GM23338 (cell line): ENCODE measurements around the gene MYO1A. TPM values are rescaled to one million over a fixed set of nuclear protein-coding genes. Genes with fewer than 3 reads are reported as not detected.

Source experiments
- ATAC-seq: fragments of 200-7000 bp; cut with Tn5 transposase; 3 replicates; pipeline ENCODE4 v1.9.1; 2020
- DNase-seq: peaks from one replicate; pipeline ENCODE4 v3.0.0-alpha.2; 2015; ENCODE audit warnings: low spot score
- H2AFZ ChIP-seq: fragments of 200-600 bp; sonication (generic); 2 replicates; pipeline ENCODE4 v1.8.0; 2016; ENCODE audit warnings: antibody characterized with exemption, mild to moderate bottlenecking, moderate library complexity
- H3F3A ChIP-seq: fragments of 200-600 bp; sonication (generic); replicated peaks from 2 replicates; pipeline ENCODE4 v1.8.0; 2017; ENCODE audit warnings: antibody characterized with exemption, mixed run types, low read depth
- H3K27ac ChIP-seq: fragments of 200-600 bp; sonication (generic); 2 replicates; pipeline ENCODE4 v1.6.1; 2016; ENCODE audit warnings: low read depth
- H3K27me3 ChIP-seq: fragments of 200-600 bp; sonication (generic); 2 replicates; pipeline ENCODE4 v1.8.0; 2016; ENCODE audit warnings: mild to moderate bottlenecking, mixed run types, moderate library complexity; ENCODE audit not compliant: insufficient read depth
- H3K36me3 ChIP-seq: fragments of 200-600 bp; sonication (generic); 2 replicates; pipeline ENCODE4 v1.8.0; 2016; ENCODE audit warnings: mild to moderate bottlenecking; ENCODE audit not compliant: insufficient read depth
- H3K4me1 ChIP-seq: fragments of 200-600 bp; sonication (generic); 2 replicates; pipeline ENCODE4 v1.8.0; 2016; ENCODE audit warnings: mild to moderate bottlenecking, moderate library complexity; ENCODE audit not compliant: insufficient read depth
- H3K4me2 ChIP-seq: fragments of 200-600 bp; sonication (generic); 2 replicates; pipeline ENCODE4 v1.7.1; 2017; ENCODE audit warnings: mixed run types
- H3K4me3 ChIP-seq: fragments of 200-600 bp; sonication (generic); 2 replicates; pipeline ENCODE4 v1.6.1; 2016; ENCODE audit warnings: mixed run types
- H3K79me2 ChIP-seq: fragments of 200-600 bp; sonication (generic); replicated peaks from 2 replicates; pipeline ENCODE4 v1.8.0; 2017; ENCODE audit warnings: mild to moderate bottlenecking; ENCODE audit not compliant: insufficient read depth
- H3K9me2 ChIP-seq: fragments of 200-600 bp; sonication (generic); 2 replicates; pipeline ENCODE4 v1.8.0; 2017; ENCODE audit not compliant: insufficient read depth
- H4K20me1 ChIP-seq: fragments of 200-600 bp; sonication (generic); replicated peaks from 2 replicates; pipeline ENCODE4 v1.8.0; 2017; ENCODE audit warnings: mild to moderate bottlenecking; ENCODE audit not compliant: insufficient read depth
- H3K27ac Mint-ChIP-seq: 2 replicates; pipeline ENCODE4 v1.8.0; 2020; ENCODE audit warnings: inconsistent platforms, mild to moderate bottlenecking, moderate library complexity, mixed read lengths
- H3K27me3 Mint-ChIP-seq: 3 replicates; pipeline ENCODE4 v1.8.0; 2022; ENCODE audit warnings: low read depth, mild to moderate bottlenecking, moderate library complexity, mixed read lengths, inconsistent platforms; ENCODE audit not compliant: insufficient read depth, poor library complexity
- H3K36me3 Mint-ChIP-seq: 3 replicates; pipeline ENCODE4 v1.8.0; 2021; ENCODE audit warnings: low read depth, mild to moderate bottlenecking, inconsistent platforms, moderate library complexity, mixed read lengths
- H3K4me1 Mint-ChIP-seq: 3 replicates; pipeline ENCODE4 v1.8.0; 2020; ENCODE audit warnings: mild to moderate bottlenecking, inconsistent platforms, mixed read lengths
- H3K4me3 Mint-ChIP-seq: 3 replicates; pipeline ENCODE4 v1.8.0; 2021; ENCODE audit warnings: moderate library complexity, mild to moderate bottlenecking, inconsistent platforms, mixed read lengths
- H3K9me3 Mint-ChIP-seq: 3 replicates; pipeline ENCODE4 v1.8.0; 2020; ENCODE audit warnings: moderate library complexity, mild to moderate bottlenecking, inconsistent platforms, mixed read lengths
- CREB1 ChIP-seq: fragments of 250-450 bp; sonication (Bioruptor Pico); IDR thresholded peaks from 2 replicates; pipeline ENCODE4 v1.5.0; 2020; ENCODE audit warnings: low read depth, mild to moderate bottlenecking, moderate library complexity
- EZH2 ChIP-seq: fragments of 200-600 bp; sonication (generic); IDR thresholded peaks from one replicate; pipeline ENCODE4 v1.8.0; 2017; ENCODE audit warnings: antibody characterized with exemption, mild to moderate bottlenecking, low read depth; ENCODE audit not compliant: unreplicated experiment
- EZH2phosphoT487 ChIP-seq: fragments of 200-600 bp; sonication (generic); IDR thresholded peaks from one replicate; pipeline ENCODE4 v1.8.1; 2018; ENCODE audit warnings: antibody characterized with exemption; ENCODE audit not compliant: unreplicated experiment
- JUNB ChIP-seq: IDR thresholded peaks from one replicate; pipeline ENCODE4 v1.6.1; 2016; ENCODE audit warnings: antibody characterized with exemption; ENCODE audit not compliant: unreplicated experiment
- NANOG ChIP-seq: IDR thresholded peaks from 2 replicates; pipeline ENCODE4 v1.6.1; 2016; ENCODE audit warnings: antibody characterized with exemption, borderline replicate concordance
- POLR2AphosphoS5 ChIP-seq: IDR thresholded peaks from 2 replicates; pipeline ENCODE4 v1.6.1; 2016; ENCODE audit warnings: antibody characterized with exemption, low read depth
- STAT1 ChIP-seq: IDR thresholded peaks from one replicate; pipeline ENCODE4 v1.6.1; 2016; ENCODE audit warnings: antibody characterized with exemption; ENCODE audit not compliant: unreplicated experiment
- ZNF114 ChIP-seq: fragments of 250-450 bp; sonication (Bioruptor Pico); IDR thresholded peaks from 2 replicates; pipeline ENCODE4 v1.5.0; 2020; ENCODE audit warnings: mild to moderate bottlenecking, moderate library complexity
- ZNF331 ChIP-seq: fragments of 250-450 bp; sonication (Bioruptor Pico); IDR thresholded peaks from 2 replicates; pipeline ENCODE4 v1.5.0; 2020; ENCODE audit warnings: low read depth, mild to moderate bottlenecking, moderate library complexity
- polyA plus RNA-seq: library from polyadenylated mRNA; unstranded; fragments of >200 nt; fragmentation: Nextera tagmentation; extraction: Ambion mirVana; gene quantifications from 2 replicates; pipeline ENCODE4 v1.2.1, GENCODE V29; 2016
- total RNA-seq: library from RNA; depleted of rRNA; stranded (reverse); fragments of >200 nt; shearing (Covaris generic); gene quantifications from 2 replicates; pipeline ENCODE4 v1.2.3, GENCODE V29; 2014
- TF ChIP-seq, protein P1 (sequence below), 2 experiments: fragments of 200-600 bp in 1 of 2; sonication (generic) in 1 of 2; conservative IDR thresholded peaks; 2 replicates each; pipeline versions ENCODE4 v1.5.1 to v1.6.1; 2016 to 2017; ENCODE audit warnings: antibody characterized with exemption in 2 of 2, low read depth in 2 of 2, mild to moderate bottlenecking in 2 of 2, moderate library complexity in 1 of 2
- TF ChIP-seq, protein P2 (sequence below): fragments of 250-450 bp; sonication (Bioruptor Pico); IDR thresholded peaks from 2 replicates; pipeline ENCODE4 v1.5.0; 2020; ENCODE audit warnings: mild to moderate bottlenecking, moderate library complexity
- TF ChIP-seq, protein P3 (sequence below): IDR thresholded peaks from 2 replicates; pipeline ENCODE4 v1.6.1; 2016; ENCODE audit warnings: antibody characterized with exemption
- TF ChIP-seq, protein P4 (sequence below): IDR thresholded peaks from one replicate; pipeline ENCODE4 v1.6.1; 2018; ENCODE audit warnings: antibody characterized with exemption; ENCODE audit not compliant: unreplicated experiment

The MYO1A gene
- total and polyA plus RNA-seq, 2 experiments from 2014 or later: not detected

- H3K27me3 Mint-ChIP-seq: peaks cover 8% of the 10 kb centered on the region
- no peaks in the 10 kb centered on the region for H3K36me3 ChIP-seq
- no peaks in the 10 kb centered on the region for H3K4me1 ChIP-seq
- no peaks in the 10 kb centered on the region for H3F3A ChIP-seq
- no peak overlapping the region for H3K4me2 ChIP-seq
- H3K27ac ChIP-seq: no peak overlapping the region
- peaks cover 5% of the 10 kb centered on the region; the same call in 1 of the 3 replicates for H3K36me3 Mint-ChIP-seq
- H3K27me3 ChIP-seq: no peaks in the 10 kb centered on the region
- H3K4me1 Mint-ChIP-seq: no peaks in the 10 kb centered on the region
- H3K9me2 ChIP-seq: peaks cover 17% of the 10 kb centered on the region
- H3K27ac Mint-ChIP-seq: no peak overlapping the region
- H3K4me3 ChIP-seq: no peak overlapping the region
- ATAC-seq (no peak), DNase-seq (no peak)
- no peaks in the 10 kb centered on the region for H4K20me1 ChIP-seq
- H3K4me3 Mint-ChIP-seq: no peak overlapping the region
- H3K9me3 Mint-ChIP-seq: peaks cover 4% of the 10 kb centered on the region; the same call in 1 of the 3 replicates
- H2AFZ ChIP-seq: no peak overlapping the region
- TF ChIP-seq STAT1 (no peak), CREB1 (no peak), EZH2 (no peak), ZNF331 (CRISPR knock-in tag) (no peak), EZH2phosphoT487 (no peak), NANOG (no peak), POLR2AphosphoS5 (no peak), ZNF114 (CRISPR knock-in tag) (no peak), JUNB (no peak)
- TF ChIP-seq, protein P1, sequence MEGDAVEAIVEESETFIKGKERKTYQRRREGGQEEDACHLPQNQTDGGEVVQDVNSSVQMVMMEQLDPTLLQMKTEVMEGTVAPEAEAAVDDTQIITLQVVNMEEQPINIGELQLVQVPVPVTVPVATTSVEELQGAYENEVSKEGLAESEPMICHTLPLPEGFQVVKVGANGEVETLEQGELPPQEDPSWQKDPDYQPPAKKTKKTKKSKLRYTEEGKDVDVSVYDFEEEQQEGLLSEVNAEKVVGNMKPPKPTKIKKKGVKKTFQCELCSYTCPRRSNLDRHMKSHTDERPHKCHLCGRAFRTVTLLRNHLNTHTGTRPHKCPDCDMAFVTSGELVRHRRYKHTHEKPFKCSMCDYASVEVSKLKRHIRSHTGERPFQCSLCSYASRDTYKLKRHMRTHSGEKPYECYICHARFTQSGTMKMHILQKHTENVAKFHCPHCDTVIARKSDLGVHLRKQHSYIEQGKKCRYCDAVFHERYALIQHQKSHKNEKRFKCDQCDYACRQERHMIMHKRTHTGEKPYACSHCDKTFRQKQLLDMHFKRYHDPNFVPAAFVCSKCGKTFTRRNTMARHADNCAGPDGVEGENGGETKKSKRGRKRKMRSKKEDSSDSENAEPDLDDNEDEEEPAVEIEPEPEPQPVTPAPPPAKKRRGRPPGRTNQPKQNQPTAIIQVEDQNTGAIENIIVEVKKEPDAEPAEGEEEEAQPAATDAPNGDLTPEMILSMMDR (conservative IDR thresholded peaks at IDR 0.05; ENCODE audit: low read depth in 2 of 2): no peak
- TF ChIP-seq, protein P2, sequence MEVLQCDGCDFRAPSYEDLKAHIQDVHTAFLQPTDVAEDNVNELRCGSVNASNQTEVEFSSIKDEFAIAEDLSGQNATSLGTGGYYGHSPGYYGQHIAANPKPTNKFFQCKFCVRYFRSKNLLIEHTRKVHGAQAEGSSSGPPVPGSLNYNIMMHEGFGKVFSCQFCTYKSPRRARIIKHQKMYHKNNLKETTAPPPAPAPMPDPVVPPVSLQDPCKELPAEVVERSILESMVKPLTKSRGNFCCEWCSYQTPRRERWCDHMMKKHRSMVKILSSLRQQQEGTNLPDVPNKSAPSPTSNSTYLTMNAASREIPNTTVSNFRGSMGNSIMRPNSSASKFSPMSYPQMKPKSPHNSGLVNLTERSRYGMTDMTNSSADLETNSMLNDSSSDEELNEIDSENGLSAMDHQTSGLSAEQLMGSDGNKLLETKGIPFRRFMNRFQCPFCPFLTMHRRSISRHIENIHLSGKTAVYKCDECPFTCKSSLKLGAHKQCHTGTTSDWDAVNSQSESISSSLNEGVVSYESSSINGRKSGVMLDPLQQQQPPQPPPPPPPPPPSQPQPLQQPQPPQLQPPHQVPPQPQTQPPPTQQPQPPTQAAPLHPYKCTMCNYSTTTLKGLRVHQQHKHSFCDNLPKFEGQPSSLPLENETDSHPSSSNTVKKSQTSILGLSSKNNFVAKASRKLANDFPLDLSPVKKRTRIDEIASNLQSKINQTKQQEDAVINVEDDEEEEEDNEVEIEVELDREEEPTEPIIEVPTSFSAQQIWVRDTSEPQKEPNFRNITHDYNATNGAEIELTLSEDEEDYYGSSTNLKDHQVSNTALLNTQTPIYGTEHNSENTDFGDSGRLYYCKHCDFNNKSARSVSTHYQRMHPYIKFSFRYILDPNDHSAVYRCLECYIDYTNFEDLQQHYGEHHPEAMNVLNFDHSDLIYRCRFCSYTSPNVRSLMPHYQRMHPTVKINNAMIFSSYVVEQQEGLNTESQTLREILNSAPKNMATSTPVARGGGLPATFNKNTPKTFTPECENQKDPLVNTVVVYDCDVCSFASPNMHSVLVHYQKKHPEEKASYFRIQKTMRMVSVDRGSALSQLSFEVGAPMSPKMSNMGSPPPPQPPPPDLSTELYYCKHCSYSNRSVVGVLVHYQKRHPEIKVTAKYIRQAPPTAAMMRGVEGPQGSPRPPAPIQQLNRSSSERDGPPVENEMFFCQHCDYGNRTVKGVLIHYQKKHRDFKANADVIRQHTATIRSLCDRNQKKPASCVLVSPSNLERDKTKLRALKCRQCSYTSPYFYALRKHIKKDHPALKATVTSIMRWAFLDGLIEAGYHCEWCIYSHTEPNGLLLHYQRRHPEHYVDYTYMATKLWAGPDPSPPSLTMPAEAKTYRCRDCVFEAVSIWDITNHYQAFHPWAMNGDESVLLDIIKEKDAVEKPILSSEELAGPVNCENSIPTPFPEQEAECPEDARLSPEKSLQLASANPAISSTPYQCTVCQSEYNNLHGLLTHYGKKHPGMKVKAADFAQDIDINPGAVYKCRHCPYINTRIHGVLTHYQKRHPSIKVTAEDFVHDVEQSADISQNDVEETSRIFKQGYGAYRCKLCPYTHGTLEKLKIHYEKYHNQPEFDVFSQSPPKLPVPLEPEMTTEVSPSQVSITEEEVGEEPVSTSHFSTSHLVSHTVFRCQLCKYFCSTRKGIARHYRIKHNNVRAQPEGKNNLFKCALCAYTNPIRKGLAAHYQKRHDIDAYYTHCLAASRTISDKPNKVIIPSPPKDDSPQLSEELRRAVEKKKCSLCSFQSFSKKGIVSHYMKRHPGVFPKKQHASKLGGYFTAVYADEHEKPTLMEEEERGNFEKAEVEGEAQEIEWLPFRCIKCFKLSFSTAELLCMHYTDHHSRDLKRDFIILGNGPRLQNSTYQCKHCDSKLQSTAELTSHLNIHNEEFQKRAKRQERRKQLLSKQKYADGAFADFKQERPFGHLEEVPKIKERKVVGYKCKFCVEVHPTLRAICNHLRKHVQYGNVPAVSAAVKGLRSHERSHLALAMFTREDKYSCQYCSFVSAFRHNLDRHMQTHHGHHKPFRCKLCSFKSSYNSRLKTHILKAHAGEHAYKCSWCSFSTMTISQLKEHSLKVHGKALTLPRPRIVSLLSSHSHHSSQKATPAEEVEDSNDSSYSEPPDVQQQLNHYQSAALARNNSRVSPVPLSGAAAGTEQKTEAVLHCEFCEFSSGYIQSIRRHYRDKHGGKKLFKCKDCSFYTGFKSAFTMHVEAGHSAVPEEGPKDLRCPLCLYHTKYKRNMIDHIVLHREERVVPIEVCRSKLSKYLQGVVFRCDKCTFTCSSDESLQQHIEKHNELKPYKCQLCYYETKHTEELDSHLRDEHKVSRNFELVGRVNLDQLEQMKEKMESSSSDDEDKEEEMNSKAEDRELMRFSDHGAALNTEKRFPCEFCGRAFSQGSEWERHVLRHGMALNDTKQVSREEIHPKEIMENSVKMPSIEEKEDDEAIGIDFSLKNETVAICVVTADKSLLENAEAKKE (CRISPR knock-in tag): no peak
- TF ChIP-seq, protein P3, sequence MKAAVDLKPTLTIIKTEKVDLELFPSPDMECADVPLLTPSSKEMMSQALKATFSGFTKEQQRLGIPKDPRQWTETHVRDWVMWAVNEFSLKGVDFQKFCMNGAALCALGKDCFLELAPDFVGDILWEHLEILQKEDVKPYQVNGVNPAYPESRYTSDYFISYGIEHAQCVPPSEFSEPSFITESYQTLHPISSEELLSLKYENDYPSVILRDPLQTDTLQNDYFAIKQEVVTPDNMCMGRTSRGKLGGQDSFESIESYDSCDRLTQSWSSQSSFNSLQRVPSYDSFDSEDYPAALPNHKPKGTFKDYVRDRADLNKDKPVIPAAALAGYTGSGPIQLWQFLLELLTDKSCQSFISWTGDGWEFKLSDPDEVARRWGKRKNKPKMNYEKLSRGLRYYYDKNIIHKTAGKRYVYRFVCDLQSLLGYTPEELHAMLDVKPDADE: no peak
- TF ChIP-seq, protein P4, sequence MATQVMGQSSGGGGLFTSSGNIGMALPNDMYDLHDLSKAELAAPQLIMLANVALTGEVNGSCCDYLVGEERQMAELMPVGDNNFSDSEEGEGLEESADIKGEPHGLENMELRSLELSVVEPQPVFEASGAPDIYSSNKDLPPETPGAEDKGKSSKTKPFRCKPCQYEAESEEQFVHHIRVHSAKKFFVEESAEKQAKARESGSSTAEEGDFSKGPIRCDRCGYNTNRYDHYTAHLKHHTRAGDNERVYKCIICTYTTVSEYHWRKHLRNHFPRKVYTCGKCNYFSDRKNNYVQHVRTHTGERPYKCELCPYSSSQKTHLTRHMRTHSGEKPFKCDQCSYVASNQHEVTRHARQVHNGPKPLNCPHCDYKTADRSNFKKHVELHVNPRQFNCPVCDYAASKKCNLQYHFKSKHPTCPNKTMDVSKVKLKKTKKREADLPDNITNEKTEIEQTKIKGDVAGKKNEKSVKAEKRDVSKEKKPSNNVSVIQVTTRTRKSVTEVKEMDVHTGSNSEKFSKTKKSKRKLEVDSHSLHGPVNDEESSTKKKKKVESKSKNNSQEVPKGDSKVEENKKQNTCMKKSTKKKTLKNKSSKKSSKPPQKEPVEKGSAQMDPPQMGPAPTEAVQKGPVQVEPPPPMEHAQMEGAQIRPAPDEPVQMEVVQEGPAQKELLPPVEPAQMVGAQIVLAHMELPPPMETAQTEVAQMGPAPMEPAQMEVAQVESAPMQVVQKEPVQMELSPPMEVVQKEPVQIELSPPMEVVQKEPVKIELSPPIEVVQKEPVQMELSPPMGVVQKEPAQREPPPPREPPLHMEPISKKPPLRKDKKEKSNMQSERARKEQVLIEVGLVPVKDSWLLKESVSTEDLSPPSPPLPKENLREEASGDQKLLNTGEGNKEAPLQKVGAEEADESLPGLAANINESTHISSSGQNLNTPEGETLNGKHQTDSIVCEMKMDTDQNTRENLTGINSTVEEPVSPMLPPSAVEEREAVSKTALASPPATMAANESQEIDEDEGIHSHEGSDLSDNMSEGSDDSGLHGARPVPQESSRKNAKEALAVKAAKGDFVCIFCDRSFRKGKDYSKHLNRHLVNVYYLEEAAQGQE: no peak
- H3K79me2 ChIP-seq: no peaks in the 10 kb centered on the region
These were observed 70.3 kb downstream of the MYO1A start for GRCh38 chr12:56979628-56980027.
